Ureter (tissue), 1 donor: ENCODE results near the gene PEAK1. TPM values are rescaled to one million over a fixed set of nuclear protein-coding genes. Genes with fewer than 3 reads are reported as not detected.
A peak's percentile ranks its signal among the peaks of the same experiment; 100 is the strongest.

Experiments
- DNase-seq: peaks from one replicate; pipeline ENCODE4 v3.0.0-alpha.2; 2020; ENCODE audit warnings: low spot score
- total RNA-seq: library from RNA; stranded (reverse); gene quantifications from one replicate; pipeline ENCODE4 v1.2.4, GENCODE V29; 2023
- donor health status: DM: yes; HTN: yes; CAD: no.

Gene PEAK1
- total RNA-seq, 1 donor from 2014 or later: 53.7 TPM

DNA sequence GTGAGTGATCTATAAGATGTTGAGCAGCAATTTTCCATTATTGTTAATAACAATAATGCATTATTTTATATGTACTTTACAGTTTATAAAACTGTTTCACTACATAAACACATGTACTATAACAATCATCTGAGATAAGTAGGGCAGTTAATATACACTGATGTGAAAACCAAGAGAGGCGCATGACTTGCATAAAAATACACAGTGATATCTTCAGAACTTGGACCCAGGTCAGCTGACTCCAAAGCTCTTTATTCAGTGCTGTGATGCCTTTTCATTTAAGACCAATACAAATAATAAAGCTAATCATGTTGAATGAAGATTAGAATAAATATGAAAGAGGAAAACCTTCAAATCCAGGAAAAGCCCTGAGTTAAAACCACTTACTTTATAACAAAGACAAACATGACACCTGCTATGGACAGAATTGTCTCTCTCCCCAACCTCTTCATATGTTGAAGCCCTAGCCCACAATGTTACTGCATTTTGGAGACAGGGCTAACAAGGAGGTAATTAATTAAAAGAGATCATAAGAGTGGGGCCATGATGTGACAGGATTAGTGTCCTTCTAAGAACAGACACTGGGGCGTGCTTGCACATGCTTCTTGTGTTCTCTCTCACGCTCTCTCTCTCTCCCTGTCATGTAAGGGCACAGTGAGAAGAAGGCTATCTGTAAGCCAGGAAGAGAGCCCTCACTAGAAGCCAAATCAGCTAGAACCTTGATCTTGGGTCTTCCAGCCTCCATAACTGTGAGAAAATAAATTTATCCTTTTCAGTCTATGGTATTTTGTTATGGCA is 293.2 kb downstream of the PEAK1 start:
- no peak for DNase-seq

DNA sequence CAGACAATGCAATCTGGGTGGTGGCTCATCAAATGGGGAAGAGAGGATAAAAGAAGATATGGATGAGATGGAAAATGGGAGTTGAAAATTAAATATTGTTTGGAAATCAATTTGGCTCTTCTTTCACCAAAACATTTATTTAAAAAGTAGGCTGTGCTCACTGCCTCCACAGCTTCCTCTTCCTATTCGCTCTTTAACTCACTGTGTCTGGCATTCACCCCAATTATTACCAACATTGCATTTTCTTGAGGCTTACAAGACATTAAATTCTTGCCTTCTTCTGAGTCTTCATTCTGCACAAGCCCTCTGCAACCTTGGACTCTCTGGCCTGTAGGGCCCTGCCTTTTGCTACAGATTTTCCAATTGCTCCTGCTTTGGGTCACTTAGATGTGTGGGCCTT is 296.1 kb downstream of the PEAK1 start:
- no peak for DNase-seq

- DNase-seq: no peak
Measured at GRCh38 chr15:77122576-77122975, 297.3 kb downstream of the PEAK1 start.

GRCh38 chr15:77121599-77121998 is 298.3 kb downstream of the PEAK1 start:
- DNase-seq: no peak

GRCh38 chr15:77120576-77120975 is 299.3 kb downstream of the PEAK1 start:
- DNase-seq: no peak

GRCh38 chr15:77119446-77119845 is 300.5 kb downstream of the PEAK1 start:
- DNase-seq: no peak

GRCh38 chr15:77118882-77119321 is 301.0 kb downstream of the PEAK1 start:
- DNase-seq: peak; percentile 60

DNA sequence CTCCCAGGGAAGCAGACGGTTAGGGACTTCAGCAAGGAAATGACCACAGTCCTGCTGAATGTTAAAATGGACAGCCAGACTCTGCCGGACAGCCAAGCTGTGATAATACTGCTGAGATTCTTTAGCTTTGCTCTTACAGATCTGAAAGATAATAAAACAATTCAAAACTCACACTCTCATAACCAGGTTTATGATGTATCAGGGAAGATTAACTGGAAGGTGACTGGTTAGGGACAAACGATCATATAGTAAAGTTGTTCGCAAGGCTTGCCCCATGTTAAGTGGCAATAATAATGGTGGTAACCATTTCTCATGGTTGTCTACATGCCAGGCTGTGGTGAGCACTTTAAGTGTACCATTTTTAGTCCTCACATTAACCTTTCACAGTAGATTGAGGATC is 304.7 kb downstream of the PEAK1 start:
- DNase-seq: no peak

DNA sequence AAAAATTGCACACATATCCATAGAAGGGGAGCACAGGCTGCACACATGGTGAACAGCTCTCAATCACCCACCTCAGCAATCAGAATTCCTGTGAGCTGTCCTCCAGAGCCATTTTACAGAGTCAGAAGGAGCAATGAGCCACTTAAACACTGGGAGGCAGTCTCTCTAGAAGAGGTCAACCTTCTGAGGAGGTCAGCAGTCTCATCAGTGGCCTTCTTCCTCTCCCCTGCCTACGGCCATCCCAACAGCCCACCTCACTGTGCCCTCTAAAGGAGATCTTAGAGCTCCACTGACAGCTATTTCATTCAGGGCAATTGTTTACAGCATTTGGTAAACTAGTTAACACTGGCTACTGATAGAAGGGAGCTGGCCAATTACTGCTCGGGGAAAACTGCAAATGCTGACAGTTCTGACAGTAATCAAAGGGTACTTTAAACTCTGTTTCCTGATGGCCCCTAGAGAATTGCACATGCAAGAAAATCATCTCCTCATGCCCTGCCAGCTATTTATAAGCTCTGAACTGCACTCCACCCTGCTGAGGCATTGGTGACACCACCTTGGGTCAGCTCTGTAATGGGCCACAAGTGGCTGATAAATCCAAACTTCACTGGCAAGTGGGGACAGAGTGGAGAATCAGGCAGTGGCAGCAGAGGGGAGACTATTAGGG is 306.9 kb downstream of the PEAK1 start:
- DNase-seq: no peak

DNA sequence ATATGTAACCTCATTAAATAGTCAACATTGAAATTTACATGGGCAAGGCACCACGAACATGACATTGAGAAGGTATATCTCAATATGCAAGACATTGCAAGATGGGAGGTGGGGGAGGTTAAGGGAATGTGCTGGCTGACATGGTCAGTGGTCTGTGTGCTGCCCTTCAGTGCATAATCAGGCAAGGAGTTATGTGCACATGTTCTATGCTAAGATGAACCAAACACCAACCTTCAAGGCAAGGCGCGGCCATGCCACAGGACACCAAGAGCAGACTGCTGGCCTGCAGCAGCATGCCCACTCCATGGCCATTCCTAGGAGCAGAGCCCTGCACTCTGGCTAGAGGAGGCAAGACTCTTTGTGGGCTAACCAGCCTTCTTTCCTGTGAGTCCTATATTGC is 308.1 kb downstream of the PEAK1 start:
- DNase-seq: no peak

GRCh38 chr15:77107531-77108355 is 312.2 kb downstream of the PEAK1 start:
- peak; percentile 64 for DNase-seq

DNA sequence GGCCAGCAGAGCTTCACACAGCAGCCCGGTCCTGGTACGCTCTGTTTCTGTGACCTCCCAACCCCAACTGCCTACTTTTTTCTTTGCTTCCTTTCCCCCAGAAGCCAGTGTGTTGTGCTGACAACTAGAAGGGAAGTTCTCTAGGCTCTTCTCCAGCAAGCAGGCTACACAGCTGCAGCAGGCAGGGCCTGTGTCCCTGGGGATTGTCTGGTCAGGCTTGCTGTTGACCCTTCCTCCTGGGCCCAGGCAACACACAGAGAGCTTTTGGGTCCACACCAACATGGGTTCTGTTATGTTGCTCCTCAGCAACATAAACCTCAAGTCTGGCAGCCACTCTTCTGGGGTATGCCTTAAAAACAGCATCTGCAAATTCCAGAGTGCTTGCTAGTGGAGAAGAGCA is 312.8 kb downstream of the PEAK1 start:
- DNase-seq: no peak

- DNase-seq: no peak
Measured at GRCh38 chr15:77104155-77104554, 315.7 kb downstream of the PEAK1 start.

DNA sequence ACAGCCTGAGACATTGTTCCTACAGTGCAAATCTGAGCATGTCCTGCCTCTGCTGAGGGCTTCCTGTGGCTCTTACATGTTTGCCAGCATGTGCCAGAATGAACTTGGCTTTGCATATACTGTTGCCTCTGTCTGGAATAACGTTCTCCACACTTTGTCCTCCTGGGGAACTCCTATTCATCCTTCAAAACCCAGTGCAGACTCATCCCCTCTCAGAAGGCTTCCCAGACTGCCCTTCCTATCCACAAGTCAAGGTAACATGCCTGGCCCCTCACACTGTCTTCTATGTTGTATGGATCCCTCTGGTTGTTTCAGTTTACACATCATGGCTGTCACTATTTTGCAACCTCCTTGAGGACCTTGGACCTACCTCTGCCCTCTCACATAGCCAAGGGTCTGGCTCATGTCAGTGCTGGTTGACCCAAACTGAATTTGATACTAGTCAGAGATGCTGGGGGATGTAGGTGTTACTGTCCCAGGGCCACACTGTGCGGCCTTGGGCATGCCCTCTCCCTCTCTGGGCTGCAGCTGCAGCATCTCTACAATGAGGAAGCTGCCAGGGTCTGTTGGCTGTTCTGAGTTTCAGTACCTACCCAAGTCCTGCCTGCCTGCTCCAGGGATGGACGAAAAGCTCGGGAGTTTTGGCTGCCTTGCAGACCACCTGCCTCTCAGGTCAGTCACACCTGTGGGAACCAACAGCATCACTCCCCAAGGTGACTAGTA is 320.0 kb downstream of the PEAK1 start:
- peak; percentile 32 for DNase-seq

DNA sequence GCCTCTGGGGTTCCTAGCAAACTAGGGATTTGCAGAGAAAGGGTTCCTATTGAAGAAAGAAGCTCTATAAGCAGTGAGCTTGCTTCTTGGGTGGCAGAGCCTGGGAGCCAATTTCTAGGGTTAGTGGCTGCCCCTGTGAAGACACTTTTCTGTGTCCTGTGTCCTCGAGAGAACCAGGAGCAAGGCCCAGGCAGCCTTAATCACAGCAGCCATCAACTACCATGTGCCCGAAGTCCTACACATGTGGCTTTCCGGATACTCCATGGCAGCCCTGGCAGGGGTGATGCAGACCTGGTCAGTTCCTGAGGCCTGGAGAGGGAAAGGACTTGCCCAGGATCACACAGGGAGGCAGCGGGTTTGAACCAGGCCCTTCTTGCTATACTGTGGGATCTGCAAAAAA is 321.3 kb downstream of the PEAK1 start:
- peak; percentile 34 for DNase-seq

GRCh38 chr15:77097921-77098320 is 322.0 kb downstream of the PEAK1 start:
- DNase-seq: no peak

- peak; percentile 18 for DNase-seq
Measured at GRCh38 chr15:77097248-77097721, 322.6 kb downstream of the PEAK1 start.

- DNase-seq: peak; percentile 27
Measured at GRCh38 chr15:77096541-77096940, 323.4 kb downstream of the PEAK1 start.

DNA sequence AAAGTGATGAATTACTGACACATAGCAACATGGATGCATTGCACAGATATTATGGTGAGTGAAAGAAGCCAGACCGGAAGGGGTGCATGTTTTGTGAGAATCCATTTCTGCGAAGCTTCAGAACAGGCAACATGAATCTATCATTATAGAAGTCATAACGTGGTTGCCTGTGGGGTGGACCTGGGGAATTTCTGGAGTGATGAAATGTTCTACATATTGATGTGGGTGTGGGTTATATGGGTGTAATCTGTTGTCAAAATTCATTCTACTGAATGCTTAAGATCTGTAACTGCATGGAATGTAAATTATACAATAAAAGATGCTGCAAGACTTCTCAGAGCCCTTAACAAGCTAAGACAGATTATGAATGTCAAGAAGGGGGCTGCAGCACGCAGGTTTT is 323.8 kb downstream of the PEAK1 start:
- peak; percentile 10 for DNase-seq

GRCh38 chr15:77094397-77095030 is 325.4 kb downstream of the PEAK1 start:
- peak; percentile 8 for DNase-seq

GRCh38 chr15:77093436-77093835 is 326.5 kb downstream of the PEAK1 start:
- DNase-seq: no peak
